ENCODE results near the gene CD4.

The CD4 gene

GRCh38 chr12:6828781-6829535, 39.6 kb downstream of the CD4 start:
- H3K4me3 ChIP-seq (ENCODE audit: low read length) = peak overlapping the region; percentile 68
- no peaks in the 10 kb centered on the region for H3F3A ChIP-seq (ENCODE audit: control insufficient read depth, insufficient read depth)
- H3K79me2 ChIP-seq (ENCODE audit: control insufficient read depth, low read length) = no peaks in the 10 kb centered on the region
- no peak overlapping the region for H3K27ac ChIP-seq (ENCODE audit: low read depth, low read length)
- H3K4me1 ChIP-seq (ENCODE audit: control insufficient read depth, low read length) = peaks cover 21% of the 10 kb centered on the region
- no peaks in the 10 kb centered on the region for H4K20me1 ChIP-seq (ENCODE audit: control insufficient read depth, insufficient read depth, low read depth, low read length)
- no peaks in the 10 kb centered on the region for H3K9me3 ChIP-seq (ENCODE audit: control insufficient read depth, insufficient read depth, low read length)
- no peak for TF ChIP-seq CTCF (IDR thresholded peaks at IDR 0.05; ENCODE audit: low read depth, low read length, poor library complexity, severe bottlenecking)
- TF ChIP-seq EZH2phosphoT487 (IDR thresholded peaks at IDR 0.05; ENCODE audit: borderline replicate concordance, low read length) = peak; percentile 98; the same call in 1 of the 2 replicates
- H3K36me3 ChIP-seq (ENCODE audit: control insufficient read depth, low read length) = no peaks in the 10 kb centered on the region
- no peaks in the 10 kb centered on the region for H3K9me2 ChIP-seq (replicated peaks; ENCODE audit: control insufficient read depth, low read length)
- H3K4me2 ChIP-seq (ENCODE audit: low read length) = peak overlapping the region; percentile 92
- H3K27me3 ChIP-seq (ENCODE audit: control insufficient read depth, low read length) = peaks cover 84% of the 10 kb centered on the region

DNA sequence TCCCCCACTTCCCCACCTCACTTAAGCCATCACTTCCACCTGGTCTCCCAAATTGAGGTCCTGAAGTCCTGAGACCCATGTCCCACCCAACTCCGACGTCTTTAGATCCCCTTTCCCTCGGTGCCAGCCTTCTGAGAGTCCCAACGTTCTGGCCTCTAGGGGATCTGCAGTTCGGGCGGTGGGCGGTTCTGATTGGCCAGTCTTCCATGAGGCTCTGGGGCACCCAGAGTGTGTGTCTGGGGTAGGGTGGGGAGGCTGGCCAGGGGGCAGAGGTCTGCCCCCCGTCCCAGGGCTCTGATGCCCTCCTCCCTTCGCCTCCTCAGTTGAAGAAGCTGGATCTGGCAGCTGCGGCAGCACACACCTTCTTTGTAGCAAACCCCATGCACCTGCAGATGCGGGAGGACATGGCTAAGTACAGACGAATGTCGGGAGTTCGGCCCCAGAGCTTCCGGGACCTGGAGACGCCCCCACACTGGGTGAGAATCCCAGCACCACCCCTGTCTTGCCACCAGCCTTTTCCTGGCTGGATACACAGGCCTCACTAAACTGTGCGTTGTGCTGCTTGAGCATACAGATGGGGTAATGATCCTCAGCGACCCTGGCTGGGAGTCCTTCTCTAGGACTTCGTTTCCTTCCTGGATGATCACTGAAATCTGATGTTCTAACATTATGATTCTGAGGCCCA, 40.4 kb downstream of the CD4 start:
- TF ChIP-seq EZH2phosphoT487 (IDR thresholded peaks at IDR 0.05; ENCODE audit: borderline replicate concordance, low read length) (no peak), CTCF (IDR thresholded peaks at IDR 0.05; ENCODE audit: low read depth, low read length, poor library complexity, severe bottlenecking) (no peak)
- Histone ChIP-seq H3F3A (ENCODE audit: control insufficient read depth, insufficient read depth) (no peaks in the 10 kb centered on the region), H3K79me2 (ENCODE audit: control insufficient read depth, low read length) (no peaks in the 10 kb centered on the region), H3K4me3 (ENCODE audit: low read length) (peak overlapping the region; percentile 68), H3K4me2 (ENCODE audit: low read length) (peak overlapping the region; percentile 92), H3K9me2 (replicated peaks; ENCODE audit: control insufficient read depth, low read length) (no peaks in the 10 kb centered on the region), H4K20me1 (ENCODE audit: control insufficient read depth, insufficient read depth, low read depth, low read length) (no peaks in the 10 kb centered on the region), H3K27ac (ENCODE audit: low read depth, low read length) (no peak overlapping the region), H3K4me1 (ENCODE audit: control insufficient read depth, low read length) (peaks cover 21% of the 10 kb centered on the region), H3K9me3 (ENCODE audit: control insufficient read depth, insufficient read depth, low read length) (no peaks in the 10 kb centered on the region), H3K36me3 (ENCODE audit: control insufficient read depth, low read length) (no peaks in the 10 kb centered on the region), H3K27me3 (ENCODE audit: control insufficient read depth, low read length) (peaks cover 82% of the 10 kb centered on the region)

GRCh38 chr12:6830286-6830890, 41.1 kb downstream of the CD4 start:
- H3K27me3 ChIP-seq (ENCODE audit: control insufficient read depth, low read length) = peaks cover 75% of the 10 kb centered on the region
- H3K36me3 ChIP-seq (ENCODE audit: control insufficient read depth, low read length) = no peaks in the 10 kb centered on the region
- H3F3A ChIP-seq (ENCODE audit: control insufficient read depth, insufficient read depth) = no peaks in the 10 kb centered on the region
- no peaks in the 10 kb centered on the region for H3K79me2 ChIP-seq (ENCODE audit: control insufficient read depth, low read length)
- H3K4me1 ChIP-seq (ENCODE audit: control insufficient read depth, low read length) = peaks cover 21% of the 10 kb centered on the region
- no peak overlapping the region for H3K4me3 ChIP-seq (ENCODE audit: low read length)
- H4K20me1 ChIP-seq (ENCODE audit: control insufficient read depth, insufficient read depth, low read depth, low read length) = no peaks in the 10 kb centered on the region
- no peak overlapping the region for H3K27ac ChIP-seq (ENCODE audit: low read depth, low read length)
- no peaks in the 10 kb centered on the region for H3K9me2 ChIP-seq (replicated peaks; ENCODE audit: control insufficient read depth, low read length)
- H3K9me3 ChIP-seq (ENCODE audit: control insufficient read depth, insufficient read depth, low read length) = no peaks in the 10 kb centered on the region
- no peak overlapping the region for H3K4me2 ChIP-seq (ENCODE audit: low read length)
- TF ChIP-seq EZH2phosphoT487 (IDR thresholded peaks at IDR 0.05; ENCODE audit: borderline replicate concordance, low read length) (no peak), CTCF (IDR thresholded peaks at IDR 0.05; ENCODE audit: low read depth, low read length, poor library complexity, severe bottlenecking) (no peak)
